HT-29 (cell line): ENCODE measurements around the gene CACNA2D1. TPM values are rescaled to one million over a fixed set of nuclear protein-coding genes. Genes with fewer than 3 reads are reported as not detected.

Experiments
- DNase-seq: peaks from one replicate; pipeline ENCODE4 v3.0.0-alpha.2; 2015; ENCODE audit warnings: low spot score
- total RNA-seq: library from RNA; depleted of rRNA; stranded (reverse); fragments of >200 nt; shearing (Covaris generic); gene quantifications from 2 replicates; pipeline ENCODE4 v1.2.3, GENCODE V29; 2014

The CACNA2D1 gene
- total RNA-seq, 1 experiment from 2014 or later, result not detected

DNA sequence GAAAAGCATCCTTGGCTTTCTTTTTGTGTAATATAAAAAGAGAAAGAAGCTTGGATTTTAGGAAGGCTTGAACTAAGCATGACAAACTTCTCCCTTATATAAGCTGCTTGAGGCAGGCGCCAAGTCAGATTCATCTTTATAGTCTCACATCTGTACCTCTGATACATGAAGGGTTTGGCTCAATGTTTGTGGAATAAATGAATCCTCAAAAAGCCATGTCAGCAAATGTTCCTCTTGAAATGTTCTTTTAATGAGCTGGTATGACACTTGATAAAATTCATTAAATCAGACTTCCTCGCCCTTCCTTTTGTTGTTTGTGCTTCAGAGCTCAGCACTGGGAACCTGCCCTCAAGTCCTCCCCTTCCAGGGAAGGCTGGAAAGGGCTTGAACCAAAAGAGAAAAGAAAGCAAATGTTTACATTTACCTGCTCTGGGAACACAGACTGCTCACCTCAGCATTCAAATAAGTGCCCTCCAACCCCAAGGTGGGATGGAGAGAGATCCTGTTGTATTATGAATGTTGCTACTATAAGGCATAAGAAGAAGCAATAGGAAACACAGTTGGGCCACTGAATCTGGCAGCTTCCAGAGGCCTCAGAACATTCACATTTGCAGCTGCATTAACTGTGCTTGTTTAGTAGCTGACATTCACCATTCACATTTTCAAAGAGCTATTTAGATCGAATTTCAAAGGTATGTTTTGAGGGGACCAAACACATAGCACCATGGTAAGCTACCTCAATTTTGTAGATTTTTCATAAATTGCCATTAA, 212.6 kb downstream of the CACNA2D1 start:
- DNase-seq, result no peak

DNA sequence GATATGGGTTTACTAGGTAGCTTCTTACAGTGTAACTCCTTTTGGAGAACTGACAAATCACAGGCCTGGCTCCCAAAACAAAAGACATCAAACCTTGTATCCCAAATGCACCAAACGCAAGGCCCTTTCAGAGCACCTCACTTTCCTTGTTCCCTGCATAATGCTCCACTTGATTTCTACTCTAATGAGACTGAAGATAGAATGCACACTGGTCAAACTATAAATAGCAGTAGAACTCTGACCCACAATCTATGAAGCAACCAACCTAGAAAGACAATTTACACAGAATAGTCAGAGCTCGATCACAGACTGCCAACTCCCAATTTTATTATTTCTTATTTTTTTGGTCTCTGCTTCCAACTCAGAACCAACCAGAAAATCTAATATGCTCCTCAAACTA, 214.4 kb downstream of the CACNA2D1 start:
- DNase-seq, result no peak

DNA sequence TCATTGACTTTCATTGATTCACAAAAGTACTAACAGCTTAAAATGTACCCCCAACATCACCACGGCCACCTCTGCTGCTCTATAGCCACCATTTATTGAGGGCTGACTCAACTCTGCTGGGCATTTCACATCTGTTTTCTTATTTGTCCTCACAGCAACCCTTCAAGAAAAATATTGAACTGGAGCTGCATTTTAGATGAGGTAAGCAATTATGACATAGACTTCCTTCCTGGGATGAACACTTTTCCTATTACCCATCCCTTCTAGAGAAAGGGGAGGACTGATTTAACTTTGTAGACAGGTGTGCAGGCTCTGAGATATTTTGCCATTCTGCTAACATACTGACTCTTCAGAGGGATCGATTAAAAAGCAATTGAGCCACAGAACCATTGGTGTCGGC, 217.4 kb downstream of the CACNA2D1 start:
- no peak for DNase-seq

DNA sequence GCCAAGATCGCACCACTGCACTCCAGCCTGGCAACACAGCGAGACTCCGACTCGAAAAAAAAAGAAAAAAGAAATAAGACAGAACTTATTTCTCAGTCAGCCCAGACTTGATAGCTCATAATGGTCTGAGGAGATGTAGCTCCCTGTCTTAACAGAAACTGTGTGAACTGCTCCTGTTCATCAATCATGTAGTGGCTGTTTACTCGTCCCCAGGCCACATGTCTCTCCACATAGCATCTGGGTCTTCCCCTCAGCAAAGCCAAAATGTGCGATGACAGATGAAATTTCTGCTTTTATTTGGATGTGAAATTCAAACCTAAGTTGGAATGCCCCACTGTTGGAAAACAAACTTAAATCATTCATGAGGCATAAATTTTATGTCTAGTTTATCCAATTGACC, 219.0 kb downstream of the CACNA2D1 start:
- DNase-seq, result no peak

DNA sequence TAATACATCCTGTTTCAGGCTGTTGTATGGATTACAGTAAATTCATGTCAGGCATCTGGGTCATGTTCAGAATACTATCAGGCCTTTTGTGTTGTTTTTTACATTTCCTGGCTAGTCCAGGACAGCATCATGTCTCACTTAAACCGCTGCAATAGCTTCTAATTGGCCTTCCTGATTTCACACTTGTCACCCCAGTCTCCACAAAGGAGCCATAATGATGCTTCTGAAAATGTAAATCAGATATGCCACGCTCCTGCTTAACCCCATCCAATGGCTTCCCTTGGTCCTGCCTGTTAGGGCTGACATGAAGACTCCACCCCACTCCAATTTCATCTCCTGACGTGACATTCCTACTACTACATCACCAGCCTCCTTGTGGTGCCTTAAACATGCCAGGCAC, 220.0 kb downstream of the CACNA2D1 start:
- DNase-seq, result no peak

DNA sequence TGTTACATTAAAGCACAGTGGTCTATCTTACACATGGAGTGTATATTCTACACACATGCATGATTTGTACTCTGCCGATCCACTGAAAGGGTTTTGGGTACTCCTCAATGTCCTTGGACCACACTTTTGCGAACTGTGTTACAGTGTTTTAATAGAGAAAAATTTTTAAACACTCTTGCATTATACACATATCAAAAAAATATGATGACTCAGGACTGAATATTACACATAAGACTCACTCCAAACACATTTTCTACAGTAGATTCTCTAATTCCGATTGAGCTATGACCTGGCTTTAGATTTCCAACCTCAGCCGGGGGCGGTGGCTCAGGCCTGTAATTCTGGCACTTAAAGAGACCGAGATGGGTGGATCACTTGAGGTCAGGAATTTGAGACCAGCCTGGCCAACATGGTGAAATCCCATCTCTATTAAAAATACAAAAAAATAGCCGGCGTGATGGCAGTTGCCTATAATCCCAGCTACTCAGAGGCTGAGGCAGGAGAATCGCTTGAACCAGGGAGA, 222.4 kb downstream of the CACNA2D1 start:
- DNase-seq, result no peak

DNA sequence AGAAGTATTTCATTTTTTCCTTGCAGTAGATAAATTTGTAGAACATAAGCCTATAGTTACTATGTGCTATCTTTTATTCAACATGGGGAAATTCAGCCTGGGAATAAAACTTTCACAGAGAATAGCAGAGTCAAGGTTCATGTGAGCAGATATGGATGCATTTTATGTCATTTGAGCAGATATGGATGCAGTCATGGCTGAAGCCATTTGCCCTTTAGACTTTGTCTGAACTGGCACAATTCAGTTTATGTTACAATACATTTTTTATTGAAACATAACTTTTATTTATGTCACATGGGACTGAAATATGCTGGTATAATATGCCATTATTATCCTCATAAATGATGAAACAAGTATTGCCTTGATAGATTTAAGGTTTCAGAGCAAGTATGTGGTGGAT, 231.1 kb downstream of the CACNA2D1 start:
- no peak for DNase-seq

DNA sequence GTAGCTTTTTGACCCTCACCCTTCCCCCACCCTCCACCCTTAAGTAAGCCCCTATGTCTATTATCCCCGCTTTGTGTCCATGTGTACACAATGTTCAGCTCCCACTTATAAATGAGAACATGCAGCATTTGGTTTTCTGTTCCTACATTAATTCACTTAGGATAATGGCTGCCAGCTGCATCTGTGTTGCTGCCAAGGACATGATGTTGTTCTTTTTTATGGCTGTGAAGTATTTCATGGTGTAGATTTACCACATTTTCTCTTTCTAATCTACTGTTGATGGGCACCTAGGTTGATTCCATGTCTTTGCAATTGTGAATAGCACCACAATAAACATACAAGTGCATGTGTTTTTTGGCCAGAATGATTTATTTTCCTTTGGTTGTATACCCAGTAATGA, 232.2 kb downstream of the CACNA2D1 start:
- DNase-seq, result no peak

DNA sequence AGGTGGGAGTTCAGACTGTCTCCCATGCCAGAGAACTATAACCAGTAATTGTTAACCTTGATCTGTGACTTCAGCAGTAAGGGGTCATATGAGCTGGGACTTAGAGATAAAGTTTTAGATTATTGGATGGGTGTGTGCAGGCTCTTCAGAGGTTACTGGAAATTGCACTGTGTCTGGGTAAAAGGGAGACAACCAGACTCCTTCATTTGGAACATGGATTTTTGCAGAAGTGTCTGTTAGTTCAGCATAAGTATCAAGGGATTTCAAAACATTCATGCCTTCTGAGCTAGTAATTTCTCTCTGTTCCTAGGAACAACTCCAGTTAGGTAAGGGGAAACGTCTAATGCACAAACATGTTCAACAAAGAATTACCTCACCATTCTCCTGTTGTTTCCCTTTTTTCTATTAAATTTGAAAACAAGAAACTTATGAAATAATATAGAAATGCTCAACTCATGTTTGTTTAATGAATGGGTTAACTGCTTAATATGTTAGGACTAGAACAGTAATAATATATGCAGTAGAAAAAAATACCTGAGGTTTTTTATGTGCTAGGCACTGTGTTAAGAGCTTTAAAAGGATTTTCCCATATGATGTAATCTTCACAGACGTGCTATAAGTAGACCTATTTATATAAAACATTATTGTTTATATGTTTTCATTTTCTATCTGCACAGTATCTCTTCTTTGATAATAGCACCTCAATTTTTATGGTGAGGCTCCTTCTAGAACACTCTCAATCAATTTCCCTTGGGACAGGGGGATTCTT, 233.0 kb downstream of the CACNA2D1 start:
- no peak for DNase-seq

DNA sequence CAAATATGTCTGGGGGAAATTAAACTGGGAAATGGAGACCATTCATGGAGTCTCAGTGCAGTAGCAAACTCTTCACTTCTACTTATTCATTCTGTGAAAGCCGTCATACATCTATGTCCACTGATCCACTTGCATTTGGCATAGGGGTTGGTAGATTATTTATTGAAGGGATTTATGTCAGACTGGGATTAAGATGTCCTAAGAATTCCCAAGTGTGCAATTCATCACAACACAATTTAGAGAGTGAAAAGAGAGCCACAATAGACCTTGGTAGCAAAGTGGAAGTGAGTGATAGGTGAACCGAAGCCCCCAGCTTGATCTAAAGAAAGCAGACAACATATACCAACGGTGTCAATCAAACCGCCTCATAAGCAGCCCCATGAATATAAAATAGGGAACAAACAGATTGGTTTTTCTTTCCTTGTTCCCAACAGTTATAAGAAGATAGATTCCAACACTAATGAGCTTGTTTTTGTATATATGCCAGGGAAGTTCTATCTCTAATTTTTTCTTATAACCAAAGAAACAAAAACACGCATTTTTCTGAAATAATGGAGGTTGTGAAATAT, 234.3 kb downstream of the CACNA2D1 start:
- DNase-seq, result no peak

DNA sequence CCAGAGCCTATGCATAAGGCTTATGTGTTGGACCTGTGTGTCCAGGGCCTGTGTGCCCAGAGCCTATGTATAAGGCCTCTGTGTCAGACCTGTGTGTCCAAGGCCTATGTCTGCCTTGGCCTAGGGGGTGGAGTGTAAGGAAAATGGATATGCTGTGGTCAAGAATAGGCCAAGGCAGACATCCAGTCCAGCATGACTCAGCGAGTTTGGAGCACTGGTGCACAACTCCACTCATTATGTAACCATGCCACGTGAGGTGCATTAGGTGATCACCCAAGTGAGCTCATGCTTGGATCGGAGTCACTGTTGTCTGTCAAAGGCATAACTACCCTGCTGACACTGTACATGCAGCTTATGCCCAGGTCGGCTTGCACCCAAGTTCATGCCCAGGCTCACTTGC, 238.9 kb downstream of the CACNA2D1 start:
- peak; percentile 5 for DNase-seq

DNA sequence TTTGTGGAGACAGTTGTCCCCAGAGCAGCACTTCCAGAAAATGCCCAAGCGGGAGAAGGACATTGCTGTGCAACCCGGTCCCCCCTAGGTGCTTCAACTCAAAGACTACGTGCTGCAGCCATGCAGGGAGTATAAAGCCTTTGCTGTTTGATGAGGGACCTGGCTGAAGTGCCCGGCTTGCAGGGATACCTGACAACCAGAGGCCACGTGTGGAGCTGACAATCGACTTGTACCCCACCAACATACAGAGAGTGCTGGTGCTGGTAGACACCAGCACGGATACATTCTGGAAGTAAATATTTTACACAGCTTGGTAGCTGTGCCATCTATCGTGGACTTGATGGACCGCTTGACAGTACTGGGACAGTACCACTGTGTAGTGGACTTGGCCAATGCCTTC, 240.6 kb downstream of the CACNA2D1 start:
- no peak for DNase-seq

DNA sequence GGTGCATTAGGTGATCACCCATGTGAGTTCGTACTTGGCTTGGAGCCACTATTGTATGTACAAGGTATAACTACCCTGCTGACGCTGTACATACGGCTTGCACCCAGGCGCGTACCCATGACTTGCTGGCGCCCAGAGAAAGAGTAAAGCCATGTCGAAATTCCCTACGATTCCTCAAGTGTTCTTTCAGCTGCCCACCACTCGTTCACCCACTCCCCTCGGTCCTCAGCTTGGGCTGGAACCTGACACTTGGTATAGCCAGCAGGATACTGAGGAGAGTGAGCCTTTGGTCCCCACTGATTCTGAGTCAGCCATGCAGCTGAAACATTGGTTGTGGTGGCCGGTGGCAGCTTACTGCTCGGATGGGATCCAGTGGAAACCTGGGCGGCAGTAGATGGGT, 241.5 kb downstream of the CACNA2D1 start:
- no peak for DNase-seq

DNA sequence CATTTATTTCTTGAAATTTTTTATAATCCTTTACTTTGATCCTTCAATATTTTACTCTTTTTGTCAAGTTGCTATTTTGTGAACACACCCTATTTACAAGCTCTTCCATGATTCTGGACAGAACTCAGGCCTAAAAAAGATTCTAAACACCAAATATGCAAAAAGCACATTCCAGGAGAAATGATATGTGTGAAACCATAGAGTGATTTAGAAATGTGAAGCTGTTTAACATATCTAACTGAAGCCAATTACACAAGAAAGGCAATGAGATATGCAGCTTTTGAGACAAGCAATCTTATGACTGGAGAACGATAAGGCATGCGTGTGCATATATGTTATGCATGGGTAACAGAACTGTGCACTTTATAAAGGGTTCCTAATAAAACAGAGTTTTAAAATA, 243.0 kb downstream of the CACNA2D1 start:
- DNase-seq, result no peak

DNA sequence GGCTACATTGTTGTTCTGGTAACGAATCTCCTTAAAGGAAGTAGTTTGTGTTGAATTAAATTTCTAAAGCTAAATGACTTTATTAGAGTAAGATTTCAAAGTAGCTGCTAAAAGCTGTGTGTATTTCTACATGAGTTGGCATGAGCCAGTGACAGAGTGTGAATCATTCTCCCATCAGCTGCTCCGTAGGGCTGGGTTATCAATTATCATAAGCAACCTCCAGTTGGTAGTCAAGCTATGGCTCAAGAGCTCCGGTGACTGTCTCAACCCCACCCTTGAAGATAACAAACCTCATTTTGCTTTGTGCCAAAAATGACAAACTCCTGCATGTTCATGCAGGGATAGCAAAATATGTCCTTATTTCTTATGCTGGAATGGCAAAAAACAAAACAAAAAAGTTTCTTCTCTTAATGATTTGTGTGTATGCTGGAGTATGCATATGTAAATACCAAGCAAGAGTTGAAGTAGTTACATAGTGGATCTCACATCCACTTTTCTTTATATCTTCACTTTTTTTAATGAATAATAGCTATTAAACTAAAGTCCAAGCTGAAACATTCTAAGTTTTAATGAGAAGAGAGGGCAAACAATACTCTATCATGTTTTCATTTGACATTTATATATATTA, 249.4 kb downstream of the CACNA2D1 start:
- DNase-seq, result no peak

DNA sequence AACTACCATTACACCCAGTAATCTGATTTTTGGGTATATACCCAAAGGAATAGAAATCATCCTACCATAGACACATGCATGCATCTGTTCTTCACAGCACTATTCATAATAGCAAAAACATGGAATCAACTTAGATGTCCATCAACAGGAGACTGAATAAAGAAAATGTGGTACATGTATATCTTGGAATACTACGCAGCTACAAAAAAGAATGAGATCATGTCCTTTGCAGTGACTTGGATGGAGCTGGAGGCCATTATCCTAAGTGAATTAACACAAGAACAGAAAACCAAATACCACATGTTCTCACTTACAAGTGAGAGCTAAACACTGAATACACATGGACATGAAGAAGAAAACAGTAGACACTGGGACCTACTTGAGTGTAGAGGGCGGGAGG, 254.9 kb downstream of the CACNA2D1 start:
- DNase-seq, result no peak

DNA sequence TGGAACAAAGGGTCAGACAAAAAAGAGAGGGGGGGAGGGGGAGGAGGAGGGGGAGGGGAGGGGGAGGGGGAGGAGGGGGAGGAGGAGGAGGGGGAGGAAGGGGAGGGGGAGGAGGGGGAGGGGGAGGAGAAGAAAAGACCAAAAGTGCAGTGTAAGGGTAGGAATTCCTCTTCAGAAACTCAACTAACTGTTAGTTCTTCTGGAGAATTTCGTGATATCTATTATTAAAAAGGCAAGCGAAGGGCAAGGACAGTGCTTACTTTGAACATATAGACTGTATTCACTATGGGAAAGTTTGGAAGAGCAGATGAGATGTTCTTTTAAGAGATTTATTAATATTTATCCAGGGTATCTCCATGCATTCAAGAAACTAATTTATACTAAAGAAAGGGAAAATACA, 258.1 kb downstream of the CACNA2D1 start:
- DNase-seq, result no peak

DNA sequence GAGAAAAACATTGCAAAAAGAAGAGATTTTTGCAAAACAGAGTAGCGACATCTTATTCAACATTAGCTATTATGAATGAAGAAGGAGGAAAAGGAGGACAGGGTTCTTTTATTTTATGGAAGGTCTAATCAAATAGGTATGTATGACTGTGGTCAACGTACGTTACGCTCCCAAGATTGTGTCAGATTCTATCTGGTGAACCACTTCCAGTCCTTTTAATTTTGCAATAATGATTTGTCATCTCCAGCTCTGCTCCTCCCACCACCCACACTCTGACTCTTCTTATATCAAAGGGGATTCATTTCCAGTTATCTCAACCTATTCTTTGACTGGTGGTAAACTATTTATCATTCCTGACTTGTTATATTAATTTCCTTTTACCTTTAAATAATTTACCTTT, 259.9 kb downstream of the CACNA2D1 start:
- no peak for DNase-seq

DNA sequence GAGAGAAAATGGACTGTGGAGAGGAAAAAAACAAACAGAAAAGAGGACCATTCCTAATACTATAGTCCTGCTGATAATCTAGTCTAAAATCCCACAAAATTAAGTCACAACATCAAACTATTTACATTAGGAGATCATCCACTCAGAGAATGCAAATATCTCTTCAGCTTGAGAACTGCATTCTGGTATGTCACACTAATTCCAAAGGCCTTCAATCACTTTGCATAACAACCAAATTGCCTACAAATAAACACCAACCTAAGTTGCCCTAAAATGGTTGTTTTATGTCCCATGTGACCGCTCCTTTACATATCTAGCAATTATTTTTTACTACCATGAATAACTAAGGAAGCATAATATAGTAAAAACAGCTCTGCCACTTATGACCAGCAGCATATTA, 264.3 kb downstream of the CACNA2D1 start:
- no peak for DNase-seq

DNA sequence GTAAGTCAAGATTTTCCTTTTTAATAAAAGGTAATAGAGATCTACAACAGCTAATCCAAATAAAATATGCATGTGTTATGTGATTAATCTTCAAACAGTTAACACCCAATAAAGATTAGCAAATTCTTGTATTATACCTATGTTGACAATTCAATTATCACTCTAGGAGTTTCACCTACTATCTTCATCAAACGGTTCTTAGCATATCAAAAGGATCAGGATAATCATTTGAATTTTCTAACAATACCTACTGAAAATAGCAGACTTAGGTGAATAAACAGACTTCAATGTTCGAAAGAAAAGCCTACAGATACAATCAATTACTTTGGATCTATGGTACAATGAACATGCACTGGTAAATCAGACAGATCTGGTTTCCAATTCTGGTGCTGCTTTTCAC, 268.3 kb downstream of the CACNA2D1 start:
- no peak for DNase-seq

DNA sequence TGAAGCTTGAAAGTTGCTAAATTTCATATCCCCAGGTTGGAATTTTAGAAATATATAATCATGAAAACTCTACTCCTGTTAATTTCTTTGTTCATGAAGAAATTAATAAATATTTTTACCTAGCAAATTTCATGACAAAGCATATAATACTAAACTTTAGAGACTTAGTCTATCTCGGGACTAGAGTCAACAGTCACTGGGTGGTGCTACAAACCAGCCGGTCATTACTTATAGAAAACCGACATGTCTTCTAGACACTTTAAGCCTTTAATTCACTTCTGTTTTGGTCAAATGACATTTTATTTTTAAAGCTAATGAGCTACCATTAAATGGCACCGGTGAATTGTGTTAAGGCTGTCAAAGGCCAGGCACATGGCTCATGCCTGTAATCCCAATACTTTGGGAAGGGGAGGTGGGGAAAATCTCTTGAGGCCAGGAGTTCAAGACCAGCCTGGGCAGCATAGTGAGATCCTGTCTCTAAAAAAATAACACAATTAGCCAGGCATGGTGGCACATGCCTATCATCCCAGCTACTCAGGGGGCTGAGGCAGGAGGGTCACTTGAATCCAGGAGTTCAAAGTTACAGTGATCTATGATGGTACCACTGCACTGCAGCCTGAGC, 270.1 kb downstream of the CACNA2D1 start:
- no peak for DNase-seq

DNA sequence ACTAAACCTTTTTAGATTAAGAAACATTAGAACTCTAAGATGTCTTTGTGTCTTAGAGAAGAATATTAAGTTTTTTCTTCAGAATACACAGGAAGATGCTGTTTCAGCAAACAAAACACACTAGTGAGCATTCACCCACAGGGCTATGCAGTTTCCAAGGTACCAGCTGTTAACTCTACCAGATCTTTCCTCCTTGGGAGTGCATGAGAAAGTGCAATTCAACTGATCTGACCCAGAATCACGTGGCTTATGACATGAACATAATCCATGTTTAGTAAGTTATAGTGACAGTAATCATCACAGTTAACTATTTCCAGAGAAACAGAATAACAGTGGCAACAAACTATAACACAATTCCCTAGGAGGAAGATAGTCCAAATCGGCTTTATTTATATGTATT, 270.7 kb downstream of the CACNA2D1 start:
- DNase-seq, result no peak
